Measurements from ENCODE around the gene TMEM108.
A peak's percentile ranks its signal among the peaks of the same experiment; 100 is the strongest.

Gene TMEM108

DNA sequence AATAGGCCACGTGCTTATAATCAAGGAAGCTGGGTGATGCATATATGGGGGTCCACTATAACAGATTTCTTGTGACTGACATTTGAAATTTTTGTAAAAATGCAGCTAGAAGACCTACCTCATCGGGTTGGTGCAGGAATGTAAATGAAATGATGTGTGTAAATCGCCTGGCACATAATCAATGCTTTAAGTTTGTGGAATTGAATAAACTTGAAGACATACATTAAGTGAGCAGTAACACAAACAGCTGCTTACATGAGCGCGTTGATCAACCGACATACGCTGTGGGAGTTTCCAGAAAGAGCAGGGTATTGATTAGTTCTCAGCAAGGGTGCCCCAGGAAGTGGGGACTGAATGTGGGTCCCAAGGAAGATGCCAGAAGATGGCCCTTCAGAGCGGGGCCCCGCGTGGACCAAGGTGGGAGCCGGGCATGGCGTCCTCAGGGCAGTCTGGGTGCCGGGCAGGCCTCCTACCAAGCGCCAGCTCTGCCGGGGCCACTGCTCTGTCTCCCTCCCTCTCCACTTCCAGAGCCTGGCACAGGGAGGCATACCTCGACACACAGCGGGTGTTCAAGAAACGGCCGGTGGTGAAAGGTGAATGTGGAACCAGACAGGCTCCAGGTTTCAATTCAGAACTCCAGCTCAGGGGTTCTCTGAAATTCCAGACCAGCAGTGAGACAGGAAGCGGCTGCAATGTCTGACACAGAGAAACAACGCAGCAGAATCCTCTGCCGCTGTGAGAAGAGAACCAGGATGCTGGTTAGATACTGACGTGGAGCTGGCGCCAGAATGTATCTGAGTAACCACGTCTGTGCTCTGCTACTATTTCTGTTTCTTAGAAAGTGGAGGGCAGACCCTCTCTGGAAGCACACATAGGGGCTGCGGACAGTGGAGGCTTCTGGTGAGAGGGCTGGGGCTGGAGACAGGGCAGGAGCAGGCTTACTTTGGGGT is 374.3 kb downstream of the TMEM108 start:
- peak overlapping the region in 2 of 5 donors; percentile 37 to 52 for H3K4me3 ChIP-seq (ENCODE audit: low read depth in 1 of 5, low read length in 5 of 5)
- peaks cover 0 to 12% (median 2%) of the 10 kb centered on the region in 5 donors for H3K27me3 ChIP-seq (ENCODE audit: control insufficient read depth in 5 of 5, insufficient read depth in 4 of 5, low read length in 5 of 5)
- no peak overlapping the region for H3K27ac ChIP-seq (ENCODE audit: low read depth, low read length)
- no peaks in the 10 kb centered on the region for H3K36me3 ChIP-seq (ENCODE audit: control insufficient read depth in 5 of 5, insufficient read depth in 5 of 5, low read length in 5 of 5)
- no peak overlapping the region for H3K9ac ChIP-seq (ENCODE audit: low read length in 5 of 5)
- H3K4me1 ChIP-seq (ENCODE audit: control insufficient read depth in 5 of 5, insufficient read depth in 5 of 5, low read length in 5 of 5), result peaks cover 0 to 12% (median 11%) of the 10 kb centered on the region in 5 donors
- H3K9me3 ChIP-seq (ENCODE audit: control insufficient read depth in 5 of 5, low read length in 5 of 5), result no peaks in the 10 kb centered on the region

DNA sequence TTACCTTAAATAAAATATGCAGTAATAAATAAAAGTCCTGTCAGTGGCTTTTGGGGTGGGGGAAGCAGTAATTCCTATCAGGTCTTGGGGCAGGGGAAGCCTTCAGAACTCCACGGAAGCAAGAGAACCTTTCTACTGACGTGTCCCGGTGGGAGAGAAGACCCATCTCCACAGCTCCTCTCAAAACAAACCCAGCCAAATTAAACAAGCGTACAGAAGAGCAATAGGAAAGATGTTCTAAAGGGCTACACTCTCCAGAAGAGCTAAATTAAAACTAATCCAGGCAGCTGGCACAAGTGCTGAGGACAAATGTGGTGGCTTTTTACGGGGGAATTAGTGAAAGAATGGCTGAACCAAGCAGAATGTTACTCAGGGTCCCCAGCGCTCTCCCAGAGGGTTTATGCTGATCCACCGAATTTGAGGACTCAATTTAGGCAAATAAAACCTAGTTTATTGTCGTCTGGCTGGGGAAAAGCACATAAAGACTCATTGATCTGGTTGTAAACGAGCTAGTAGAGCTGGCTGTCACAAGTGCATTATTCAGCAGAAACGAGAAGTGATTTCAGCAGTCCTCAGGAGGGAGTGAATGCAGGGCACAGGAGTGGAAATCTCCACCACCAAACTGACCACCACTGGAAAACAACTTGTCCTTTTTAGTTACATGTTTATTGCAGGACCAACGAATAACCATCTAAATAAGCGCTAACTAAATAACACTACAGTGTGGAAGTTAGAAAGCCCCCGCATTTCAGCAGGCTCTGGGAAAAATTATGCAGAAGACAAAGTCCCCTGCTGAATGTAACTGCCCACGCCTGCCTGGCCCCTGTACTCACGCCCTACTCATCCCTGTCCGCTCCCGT is 375.2 kb downstream of the TMEM108 start:
- Histone ChIP-seq H3K4me3 (ENCODE audit: low read depth in 1 of 5, low read length in 5 of 5) (peak overlapping the region in 4 of 5 donors; percentile 1 to 52 (median 26)), H3K4me1 (ENCODE audit: control insufficient read depth in 5 of 5, insufficient read depth in 5 of 5, low read length in 5 of 5) (peaks cover 0 to 12% (median 11%) of the 10 kb centered on the region in 5 donors), H3K27ac (ENCODE audit: low read depth, low read length) (no peak overlapping the region), H3K9me3 (ENCODE audit: control insufficient read depth in 5 of 5, low read length in 5 of 5) (no peaks in the 10 kb centered on the region), H3K9ac (ENCODE audit: low read length in 5 of 5) (peak overlapping the region in 2 of 5 donors; percentile 5 to 11), H3K27me3 (ENCODE audit: control insufficient read depth in 5 of 5, insufficient read depth in 4 of 5, low read length in 5 of 5) (peaks cover 0 to 12% (median 2%) of the 10 kb centered on the region in 5 donors), H3K36me3 (ENCODE audit: control insufficient read depth in 5 of 5, insufficient read depth in 5 of 5, low read length in 5 of 5) (no peaks in the 10 kb centered on the region)

DNA sequence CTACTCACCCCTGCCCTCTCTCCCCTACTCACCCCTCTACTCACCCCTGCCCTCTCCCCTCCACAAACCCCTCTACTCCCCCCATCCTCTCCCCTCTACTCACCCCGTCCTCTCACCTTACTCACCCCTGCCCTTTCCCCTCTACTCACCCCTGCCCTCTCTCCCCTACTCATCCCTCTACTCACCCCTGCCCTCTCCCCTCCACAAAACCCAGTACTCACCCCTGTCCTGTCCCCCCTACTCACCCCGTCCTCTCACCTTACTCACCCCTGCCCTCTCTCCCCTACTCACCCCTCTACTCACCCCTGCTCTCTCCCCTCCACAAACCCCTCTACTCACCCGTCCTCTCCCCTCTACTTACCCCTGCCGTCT is 375.8 kb downstream of the TMEM108 start:
- Histone ChIP-seq H3K9ac (ENCODE audit: low read length in 5 of 5) (no peak overlapping the region), H3K9me3 (ENCODE audit: control insufficient read depth in 5 of 5, low read length in 5 of 5) (no peaks in the 10 kb centered on the region), H3K4me1 (ENCODE audit: control insufficient read depth in 5 of 5, insufficient read depth in 5 of 5, low read length in 5 of 5) (peaks cover 0 to 12% (median 11%) of the 10 kb centered on the region in 5 donors), H3K27ac (ENCODE audit: low read depth, low read length) (no peak overlapping the region), H3K27me3 (ENCODE audit: control insufficient read depth in 5 of 5, insufficient read depth in 4 of 5, low read length in 5 of 5) (peaks cover 0 to 12% (median 2%) of the 10 kb centered on the region in 5 donors), H3K4me3 (ENCODE audit: low read depth in 1 of 5, low read length in 5 of 5) (no peak overlapping the region), H3K36me3 (ENCODE audit: control insufficient read depth in 5 of 5, insufficient read depth in 5 of 5, low read length in 5 of 5) (no peaks in the 10 kb centered on the region)

DNA sequence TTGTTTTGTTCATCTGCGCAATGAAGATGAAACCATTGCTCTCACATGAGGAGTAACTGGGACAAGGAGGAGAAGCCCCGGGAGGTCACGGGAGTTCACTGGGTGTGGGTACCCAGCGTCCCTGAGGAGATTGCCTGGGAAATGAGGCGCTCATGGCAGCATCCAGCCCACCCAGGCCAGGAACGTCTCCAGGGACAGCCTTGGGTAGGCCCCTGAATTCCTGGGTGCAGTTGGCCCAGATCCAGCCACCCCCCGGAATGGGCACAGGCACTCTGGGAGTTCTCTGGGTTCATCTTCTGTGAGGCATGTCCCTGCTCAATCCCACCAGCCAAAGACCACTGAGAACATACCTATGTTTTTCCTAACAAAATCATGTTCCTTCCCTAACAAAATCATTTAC is 380.2 kb downstream of the TMEM108 start:
- H3K27me3 ChIP-seq (ENCODE audit: control insufficient read depth in 5 of 5, insufficient read depth in 4 of 5, low read length in 5 of 5), result peaks cover 0 to 5% (median 0%) of the 10 kb centered on the region in 5 donors
- H3K4me3 ChIP-seq (ENCODE audit: low read depth in 1 of 5, low read length in 5 of 5), result no peak overlapping the region
- no peaks in the 10 kb centered on the region for H3K9me3 ChIP-seq (ENCODE audit: control insufficient read depth in 5 of 5, low read length in 5 of 5)
- H3K9ac ChIP-seq (ENCODE audit: low read length in 5 of 5), result no peak overlapping the region
- peaks cover 0 to 5% (median 4%) of the 10 kb centered on the region in 5 donors for H3K4me1 ChIP-seq (ENCODE audit: control insufficient read depth in 5 of 5, insufficient read depth in 5 of 5, low read length in 5 of 5)
- no peaks in the 10 kb centered on the region for H3K36me3 ChIP-seq (ENCODE audit: control insufficient read depth in 5 of 5, insufficient read depth in 5 of 5, low read length in 5 of 5)
- H3K27ac ChIP-seq (ENCODE audit: low read depth, low read length), result no peak overlapping the region

DNA sequence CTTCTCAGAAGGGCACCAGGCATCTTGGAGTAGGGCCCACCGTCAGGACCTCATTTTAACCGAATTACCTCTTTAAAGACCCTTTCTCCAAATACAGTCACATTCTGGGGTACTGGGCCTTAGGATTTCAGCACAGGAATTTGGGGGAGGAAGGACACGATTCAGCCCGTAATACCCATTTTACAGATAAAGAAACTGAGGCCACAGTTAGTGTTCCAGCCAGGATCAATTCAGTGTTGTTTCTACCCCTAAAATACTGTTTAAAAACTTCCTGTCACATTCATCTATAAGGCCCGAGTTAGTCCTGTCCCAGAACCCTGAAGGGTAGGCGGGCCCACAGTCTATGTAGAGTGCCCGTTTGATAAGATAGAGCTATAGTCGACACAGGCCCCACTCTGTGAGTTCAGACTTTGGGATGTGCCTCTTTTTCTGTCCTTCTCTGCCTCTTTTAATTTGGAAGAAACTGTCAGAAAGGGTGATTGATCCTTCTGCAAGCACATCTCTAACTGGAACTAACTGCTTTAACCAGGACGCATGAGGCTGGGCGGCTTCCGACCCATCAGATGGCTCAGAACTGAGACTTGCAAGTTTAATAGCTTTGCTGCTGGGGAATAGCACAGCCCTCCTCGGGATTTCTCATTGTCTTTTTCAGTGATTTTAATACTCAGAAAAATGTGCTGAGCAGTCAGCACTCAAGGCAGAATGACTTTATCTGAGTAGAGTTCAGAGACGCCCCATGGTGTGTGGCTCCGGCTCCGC is 381.1 kb downstream of the TMEM108 start:
- H3K9ac ChIP-seq (ENCODE audit: low read length in 5 of 5), result no peak overlapping the region
- H3K4me1 ChIP-seq (ENCODE audit: control insufficient read depth in 5 of 5, insufficient read depth in 5 of 5, low read length in 5 of 5), result peaks cover 0 to 4% (median 2%) of the 10 kb centered on the region in 5 donors
- peaks cover 0 to 5% (median 0%) of the 10 kb centered on the region in 5 donors for H3K27me3 ChIP-seq (ENCODE audit: control insufficient read depth in 5 of 5, insufficient read depth in 4 of 5, low read length in 5 of 5)
- no peaks in the 10 kb centered on the region for H3K9me3 ChIP-seq (ENCODE audit: control insufficient read depth in 5 of 5, low read length in 5 of 5)
- no peak overlapping the region for H3K27ac ChIP-seq (ENCODE audit: low read depth, low read length)
- H3K4me3 ChIP-seq (ENCODE audit: low read depth in 1 of 5, low read length in 5 of 5), result no peak overlapping the region
- no peaks in the 10 kb centered on the region for H3K36me3 ChIP-seq (ENCODE audit: control insufficient read depth in 5 of 5, insufficient read depth in 5 of 5, low read length in 5 of 5)

DNA sequence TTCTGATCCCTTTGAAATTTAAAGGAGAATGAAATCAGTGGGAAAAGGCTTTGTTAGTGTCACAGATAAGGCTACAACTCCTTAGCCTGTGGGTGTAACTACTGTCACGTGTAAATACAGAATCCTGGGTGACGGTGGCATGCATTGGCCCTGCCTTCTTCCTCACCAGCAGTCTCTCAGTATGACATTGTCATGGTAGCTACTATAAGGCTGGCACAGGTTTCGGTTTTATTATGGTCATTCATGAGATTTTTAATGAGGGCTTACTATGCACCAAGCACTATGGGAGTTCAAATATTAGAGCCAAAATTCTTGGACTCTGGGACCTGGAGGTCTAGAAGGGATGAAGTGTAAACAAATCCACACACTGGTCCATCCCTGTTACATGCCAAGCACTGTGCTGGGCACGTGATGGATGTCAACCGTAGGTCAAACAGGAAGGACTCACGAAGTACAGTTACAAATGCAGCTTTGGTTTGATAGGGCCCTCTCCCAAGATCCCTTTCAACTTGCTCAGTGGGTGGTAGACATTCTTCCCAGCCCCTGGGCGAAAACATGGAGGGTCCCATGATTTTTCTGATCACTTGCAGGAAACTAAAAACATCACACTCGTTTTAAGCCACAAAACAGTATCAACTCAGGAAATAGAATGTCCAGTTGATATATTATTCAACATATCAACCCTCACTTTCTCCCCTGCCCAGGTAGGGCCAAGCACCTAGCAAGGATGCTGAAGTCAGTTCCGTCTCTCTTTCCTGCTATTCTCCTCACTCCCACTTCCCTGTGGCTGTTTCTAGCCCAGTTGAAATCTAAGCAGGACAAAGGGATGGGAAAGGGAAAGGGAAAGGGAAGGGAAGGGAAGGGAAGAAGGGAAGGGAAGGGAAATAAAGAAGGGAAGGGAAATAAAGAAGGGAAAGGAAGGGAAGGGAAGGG is 387.0 kb downstream of the TMEM108 start:
- H3K27me3 ChIP-seq (ENCODE audit: control insufficient read depth in 5 of 5, insufficient read depth in 4 of 5, low read length in 5 of 5), result peaks cover 0 to 8% (median 0%) of the 10 kb centered on the region in 5 donors
- peaks cover 0 to 4% (median 2%) of the 10 kb centered on the region in 5 donors for H3K4me1 ChIP-seq (ENCODE audit: control insufficient read depth in 5 of 5, insufficient read depth in 5 of 5, low read length in 5 of 5)
- H3K27ac ChIP-seq (ENCODE audit: low read depth, low read length), result no peak overlapping the region
- no peaks in the 10 kb centered on the region for H3K36me3 ChIP-seq (ENCODE audit: control insufficient read depth in 5 of 5, insufficient read depth in 5 of 5, low read length in 5 of 5)
- no peaks in the 10 kb centered on the region for H3K9me3 ChIP-seq (ENCODE audit: control insufficient read depth in 5 of 5, low read length in 5 of 5)
- no peak overlapping the region for H3K4me3 ChIP-seq (ENCODE audit: low read depth in 1 of 5, low read length in 5 of 5)
- no peak overlapping the region for H3K9ac ChIP-seq (ENCODE audit: low read length in 5 of 5)

DNA sequence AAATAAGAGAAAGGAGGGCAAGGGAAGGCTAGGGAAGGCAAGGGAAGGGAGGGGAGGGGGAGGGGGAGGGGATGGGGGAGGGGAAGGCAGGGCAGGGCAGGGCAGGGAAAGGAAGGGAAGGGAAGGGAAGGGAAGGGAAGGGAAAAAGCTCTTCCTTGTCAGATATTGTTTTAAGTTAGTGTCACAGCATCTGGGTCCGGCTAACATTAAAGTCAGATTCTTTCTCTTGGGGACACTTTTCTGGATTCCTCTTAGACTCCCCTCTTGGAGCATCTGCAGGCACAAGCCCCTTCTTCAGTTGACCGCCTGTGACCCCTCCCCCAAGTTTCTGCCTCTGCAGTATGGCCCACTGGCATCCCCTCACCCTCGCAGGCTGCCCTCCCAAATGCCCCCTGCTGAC is 387.7 kb downstream of the TMEM108 start:
- H3K9me3 ChIP-seq (ENCODE audit: control insufficient read depth in 5 of 5, low read length in 5 of 5), result no peaks in the 10 kb centered on the region
- H3K27me3 ChIP-seq (ENCODE audit: control insufficient read depth in 5 of 5, insufficient read depth in 4 of 5, low read length in 5 of 5), result peaks cover 0 to 8% (median 0%) of the 10 kb centered on the region in 5 donors
- H3K27ac ChIP-seq (ENCODE audit: low read depth, low read length), result no peak overlapping the region
- no peak overlapping the region for H3K9ac ChIP-seq (ENCODE audit: low read length in 5 of 5)
- H3K4me3 ChIP-seq (ENCODE audit: low read depth in 1 of 5, low read length in 5 of 5), result no peak overlapping the region
- peaks cover 0 to 4% (median 2%) of the 10 kb centered on the region in 5 donors for H3K4me1 ChIP-seq (ENCODE audit: control insufficient read depth in 5 of 5, insufficient read depth in 5 of 5, low read length in 5 of 5)
- no peaks in the 10 kb centered on the region for H3K36me3 ChIP-seq (ENCODE audit: control insufficient read depth in 5 of 5, insufficient read depth in 5 of 5, low read length in 5 of 5)

DNA sequence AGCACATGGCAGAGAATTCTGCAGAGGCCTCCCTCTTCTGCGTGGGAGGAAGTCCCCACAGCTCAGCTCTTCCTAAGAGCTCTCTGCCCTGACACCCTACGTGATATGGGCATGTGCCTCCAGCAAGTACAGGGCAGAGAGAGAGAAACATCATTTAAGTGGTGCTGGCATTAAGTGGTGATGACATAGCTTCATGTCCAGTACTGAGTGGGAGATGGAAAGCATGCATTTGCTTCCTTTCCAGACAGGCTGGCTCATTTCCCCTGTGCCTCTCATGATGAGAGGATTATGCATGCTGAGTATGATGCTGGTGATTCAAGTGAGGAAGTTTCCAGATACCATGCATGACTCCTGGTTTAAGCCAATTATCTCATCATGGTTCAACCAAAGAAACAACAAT is 388.5 kb downstream of the TMEM108 start:
- Histone ChIP-seq H3K36me3 (ENCODE audit: control insufficient read depth in 5 of 5, insufficient read depth in 5 of 5, low read length in 5 of 5) (no peaks in the 10 kb centered on the region), H3K27me3 (ENCODE audit: control insufficient read depth in 5 of 5, insufficient read depth in 4 of 5, low read length in 5 of 5) (peaks cover 0 to 8% (median 0%) of the 10 kb centered on the region in 5 donors), H3K9me3 (ENCODE audit: control insufficient read depth in 5 of 5, low read length in 5 of 5) (no peaks in the 10 kb centered on the region), H3K9ac (ENCODE audit: low read length in 5 of 5) (no peak overlapping the region), H3K4me1 (ENCODE audit: control insufficient read depth in 5 of 5, insufficient read depth in 5 of 5, low read length in 5 of 5) (peaks cover 0 to 4% (median 2%) of the 10 kb centered on the region in 5 donors), H3K27ac (ENCODE audit: low read depth, low read length) (no peak overlapping the region), H3K4me3 (ENCODE audit: low read depth in 1 of 5, low read length in 5 of 5) (no peak overlapping the region)

DNA sequence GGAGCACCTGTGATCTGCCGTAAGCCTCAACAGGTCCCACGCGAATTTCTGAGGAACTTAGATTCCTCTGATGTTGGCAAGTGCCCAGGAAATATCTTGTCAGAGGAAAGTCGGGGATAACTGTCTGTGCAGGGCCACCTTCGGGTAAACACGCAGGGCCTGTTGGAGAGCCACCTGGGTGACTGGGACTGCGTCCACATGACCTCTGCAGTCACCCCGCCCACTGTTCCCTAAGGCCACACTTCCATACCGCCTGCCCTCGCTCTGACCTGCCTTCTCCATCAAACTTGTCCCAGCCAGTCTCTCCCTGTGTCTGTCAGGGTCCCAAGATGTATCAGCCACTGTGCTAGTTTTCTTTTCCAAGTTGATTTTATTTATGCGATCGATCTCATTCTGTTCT is 390.4 kb downstream of the TMEM108 start:
- no peak overlapping the region for H3K4me3 ChIP-seq (ENCODE audit: low read depth in 1 of 5, low read length in 5 of 5)
- peaks cover 0 to 3% (median 2%) of the 10 kb centered on the region in 5 donors for H3K4me1 ChIP-seq (ENCODE audit: control insufficient read depth in 5 of 5, insufficient read depth in 5 of 5, low read length in 5 of 5)
- no peak overlapping the region for H3K9ac ChIP-seq (ENCODE audit: low read length in 5 of 5)
- H3K36me3 ChIP-seq (ENCODE audit: control insufficient read depth in 5 of 5, insufficient read depth in 5 of 5, low read length in 5 of 5), result no peaks in the 10 kb centered on the region
- no peak overlapping the region for H3K27ac ChIP-seq (ENCODE audit: low read depth, low read length)
- H3K27me3 ChIP-seq (ENCODE audit: control insufficient read depth in 5 of 5, insufficient read depth in 4 of 5, low read length in 5 of 5), result peaks cover 0 to 4% (median 0%) of the 10 kb centered on the region in 5 donors
- H3K9me3 ChIP-seq (ENCODE audit: control insufficient read depth in 5 of 5, low read length in 5 of 5), result no peaks in the 10 kb centered on the region
